ENCODE measurements around the gene ISCU. TPM values are rescaled to one million over a fixed set of nuclear protein-coding genes. Genes with fewer than 3 reads are reported as not detected.

The ISCU gene
- total RNA-seq, 1 donor from 2014 or later = 78.9 TPM

DNA sequence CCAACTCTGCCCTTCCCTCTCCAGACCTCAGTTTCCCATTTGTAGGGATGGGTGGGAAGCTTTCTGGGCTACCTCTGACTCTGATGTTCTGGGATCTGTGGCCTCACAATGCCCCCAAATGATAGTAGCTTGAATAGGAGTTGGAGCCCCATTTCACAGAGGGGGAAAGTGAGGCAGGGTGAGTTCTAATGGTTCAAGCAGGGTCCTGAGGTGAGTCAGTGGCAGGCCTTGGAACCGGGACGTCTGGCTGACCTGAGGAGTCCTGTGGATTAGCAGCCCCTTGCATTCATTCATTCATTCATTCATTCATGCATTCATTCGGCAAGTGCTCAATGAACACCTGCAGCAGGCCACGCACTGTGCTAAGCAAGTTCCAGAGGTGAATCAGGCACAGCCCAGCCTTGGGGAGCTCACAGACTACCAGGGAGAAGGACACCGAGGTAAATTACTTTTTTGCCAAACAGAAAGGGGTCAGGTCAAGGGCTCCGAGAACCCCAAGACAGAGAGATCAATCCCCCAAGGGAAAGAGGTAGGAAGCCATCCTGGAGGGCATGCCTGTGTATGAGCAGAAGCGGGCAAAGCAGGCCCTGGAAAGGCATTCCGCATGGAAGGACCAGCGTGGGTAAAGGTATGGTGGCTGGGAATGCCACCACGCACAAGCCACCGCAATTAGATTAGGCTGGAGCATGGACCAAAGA lies 36.3 kb downstream of the ISCU start:
- Histone ChIP-seq H2AFZ (replicated peaks) (no peak overlapping the region), H3K79me2 (ENCODE audit: low read depth) (no peaks in the 10 kb centered on the region), H3K27me3 (no peaks in the 10 kb centered on the region), H3K4me2 (peak overlapping the region; percentile 18), H3K4me3 (no peak overlapping the region), H3K27ac (no peak overlapping the region), H3K36me3 (no peaks in the 10 kb centered on the region), H3K9me3 (ENCODE audit: low read depth) (no peaks in the 10 kb centered on the region), H3F3A (ENCODE audit: low read depth) (peaks cover 8% of the 10 kb centered on the region), H4K20me1 (ENCODE audit: low read depth) (no peaks in the 10 kb centered on the region), H3K9ac (no peak overlapping the region), H3K4me1 (peaks cover 7% of the 10 kb centered on the region)
- Mint-ChIP-seq H3K27me3 (ENCODE audit: insufficient read depth, low read depth) (peaks cover 22% of the 10 kb centered on the region), H3K9me3 (no peaks in the 10 kb centered on the region), H3K36me3 (no peaks in the 10 kb centered on the region), H3K27ac (peak overlapping the region; percentile 68), H3K4me3 (no peak overlapping the region), H3K4me1 (peaks cover 12% of the 10 kb centered on the region)
- no peak for DNase-seq (ENCODE audit: low spot score)
- TF ChIP-seq, protein P1, sequence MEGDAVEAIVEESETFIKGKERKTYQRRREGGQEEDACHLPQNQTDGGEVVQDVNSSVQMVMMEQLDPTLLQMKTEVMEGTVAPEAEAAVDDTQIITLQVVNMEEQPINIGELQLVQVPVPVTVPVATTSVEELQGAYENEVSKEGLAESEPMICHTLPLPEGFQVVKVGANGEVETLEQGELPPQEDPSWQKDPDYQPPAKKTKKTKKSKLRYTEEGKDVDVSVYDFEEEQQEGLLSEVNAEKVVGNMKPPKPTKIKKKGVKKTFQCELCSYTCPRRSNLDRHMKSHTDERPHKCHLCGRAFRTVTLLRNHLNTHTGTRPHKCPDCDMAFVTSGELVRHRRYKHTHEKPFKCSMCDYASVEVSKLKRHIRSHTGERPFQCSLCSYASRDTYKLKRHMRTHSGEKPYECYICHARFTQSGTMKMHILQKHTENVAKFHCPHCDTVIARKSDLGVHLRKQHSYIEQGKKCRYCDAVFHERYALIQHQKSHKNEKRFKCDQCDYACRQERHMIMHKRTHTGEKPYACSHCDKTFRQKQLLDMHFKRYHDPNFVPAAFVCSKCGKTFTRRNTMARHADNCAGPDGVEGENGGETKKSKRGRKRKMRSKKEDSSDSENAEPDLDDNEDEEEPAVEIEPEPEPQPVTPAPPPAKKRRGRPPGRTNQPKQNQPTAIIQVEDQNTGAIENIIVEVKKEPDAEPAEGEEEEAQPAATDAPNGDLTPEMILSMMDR (IDR thresholded peaks at IDR 0.05) = no peak
- TF ChIP-seq EZH2 (IDR thresholded peaks at IDR 0.05) = no peak
- TF ChIP-seq EZH2phosphoT487 (IDR thresholded peaks at IDR 0.05) = no peak

DNA sequence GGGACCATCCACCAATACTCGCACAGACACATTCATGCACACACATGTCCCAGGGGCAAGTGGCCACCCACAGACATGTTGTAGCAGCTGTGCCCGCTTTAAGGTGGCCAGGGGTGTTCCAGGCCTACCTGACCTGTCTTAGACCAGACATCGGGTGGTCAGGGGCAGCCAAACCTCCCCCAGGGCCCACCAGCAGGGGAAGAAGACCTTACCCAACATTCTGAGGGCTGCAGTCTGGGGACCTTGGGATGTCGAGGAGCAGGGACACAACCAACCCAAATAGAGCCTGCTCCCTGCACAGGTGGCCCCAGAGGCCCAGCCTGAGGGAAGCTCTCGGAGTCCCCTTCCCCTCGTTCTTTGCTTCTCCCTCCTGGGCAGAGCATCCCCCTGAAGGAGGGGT lies 37.1 kb downstream of the ISCU start:
- Mint-ChIP-seq H3K4me3 (peak overlapping the region; percentile 36), H3K27ac (peak overlapping the region; percentile 12)
- no peak overlapping the region for H3K4me2 ChIP-seq

GRCh38 chr12:108599948-108600701 lies 37.7 kb downstream of the ISCU start:
- no peaks in the 10 kb centered on the region for H3K79me2 ChIP-seq (ENCODE audit: low read depth)
- peak overlapping the region; percentile 12 for H3K27ac Mint-ChIP-seq
- H3K9ac ChIP-seq = no peak overlapping the region
- no peaks in the 10 kb centered on the region for H4K20me1 ChIP-seq (ENCODE audit: low read depth)
- H3K4me1 Mint-ChIP-seq = peaks cover 18% of the 10 kb centered on the region
- no peaks in the 10 kb centered on the region for H3K36me3 Mint-ChIP-seq
- H3K9me3 Mint-ChIP-seq = no peaks in the 10 kb centered on the region
- no peak overlapping the region for H3K4me3 ChIP-seq
- H3K9me3 ChIP-seq (ENCODE audit: low read depth) = no peaks in the 10 kb centered on the region
- peaks cover 30% of the 10 kb centered on the region for H3K27me3 Mint-ChIP-seq (ENCODE audit: insufficient read depth, low read depth)
- H3K4me1 ChIP-seq = peaks cover 5% of the 10 kb centered on the region
- H3K4me2 ChIP-seq = no peak overlapping the region
- no peak for TF ChIP-seq EZH2 (IDR thresholded peaks at IDR 0.05)
- TF ChIP-seq EZH2phosphoT487 (IDR thresholded peaks at IDR 0.05) = no peak
- TF ChIP-seq, protein P1 (IDR thresholded peaks at IDR 0.05) = no peak
- H3K27me3 ChIP-seq = no peaks in the 10 kb centered on the region
- peaks cover 18% of the 10 kb centered on the region for H3F3A ChIP-seq (ENCODE audit: low read depth)
- no peak overlapping the region for H2AFZ ChIP-seq (replicated peaks)
- no peak overlapping the region for H3K27ac ChIP-seq
- DNase-seq (ENCODE audit: low spot score) = no peak
- H3K36me3 ChIP-seq = no peaks in the 10 kb centered on the region
- peak overlapping the region; percentile 36 for H3K4me3 Mint-ChIP-seq

More for the DNA sequence above, 37.1 kb downstream of the ISCU start:
- Mint-ChIP-seq H3K4me1 (peaks cover 18% of the 10 kb centered on the region), H3K27me3 (ENCODE audit: insufficient read depth, low read depth) (peaks cover 24% of the 10 kb centered on the region), H3K9me3 (no peaks in the 10 kb centered on the region), H3K36me3 (no peaks in the 10 kb centered on the region)
- H3K79me2 ChIP-seq (ENCODE audit: low read depth) = no peaks in the 10 kb centered on the region
- DNase-seq (ENCODE audit: low spot score) = no peak
- H2AFZ ChIP-seq (replicated peaks) = no peak overlapping the region
- H3F3A ChIP-seq (ENCODE audit: low read depth) = peaks cover 14% of the 10 kb centered on the region
- H3K27ac ChIP-seq = no peak overlapping the region
- no peaks in the 10 kb centered on the region for H3K9me3 ChIP-seq (ENCODE audit: low read depth)
- peaks cover 5% of the 10 kb centered on the region for H3K4me1 ChIP-seq
- no peaks in the 10 kb centered on the region for H4K20me1 ChIP-seq (ENCODE audit: low read depth)
- TF ChIP-seq EZH2 (IDR thresholded peaks at IDR 0.05) = no peak
- TF ChIP-seq, protein P1 (IDR thresholded peaks at IDR 0.05) = no peak
- H3K9ac ChIP-seq = no peak overlapping the region
- no peaks in the 10 kb centered on the region for H3K36me3 ChIP-seq
- no peak overlapping the region for H3K4me3 ChIP-seq
- H3K27me3 ChIP-seq = no peaks in the 10 kb centered on the region

Data from neural progenitor cell (in vitro differentiated cells).